Cardiac fibroblast (primary cell): ENCODE data around the gene MICAL3.
"Not testable (repeated sequence)": the region's sequence is repeated elsewhere in the genome, so short reads cannot be mapped to it uniquely, and the experiment has no call there.

Experiments
- DNase-seq, 2 donors: peaks; one replicate each; pipeline versions ENCODE4 v3.0.0 to v3.0.0-alpha.2; 2010; ENCODE audit warnings: low read depth in 2 of 2
- H3K4me3 ChIP-seq, 2 donors: replicated peaks in 1 of 2; 1 replicate in 1 of 2; 2 replicates in 1 of 2; pipeline ENCODE4 v1.5.1; 2011; ENCODE audit warnings: low read depth in 2 of 2, low read length in 2 of 2, mild to moderate bottlenecking in 2 of 2, moderate library complexity in 1 of 2
- CTCF ChIP-seq: IDR thresholded peaks from one replicate; pipeline ENCODE4 v1.5.1; 2011; ENCODE audit warnings: low read depth, mild to moderate bottlenecking, low read length, inconsistent platforms

Gene MICAL3

DNA sequence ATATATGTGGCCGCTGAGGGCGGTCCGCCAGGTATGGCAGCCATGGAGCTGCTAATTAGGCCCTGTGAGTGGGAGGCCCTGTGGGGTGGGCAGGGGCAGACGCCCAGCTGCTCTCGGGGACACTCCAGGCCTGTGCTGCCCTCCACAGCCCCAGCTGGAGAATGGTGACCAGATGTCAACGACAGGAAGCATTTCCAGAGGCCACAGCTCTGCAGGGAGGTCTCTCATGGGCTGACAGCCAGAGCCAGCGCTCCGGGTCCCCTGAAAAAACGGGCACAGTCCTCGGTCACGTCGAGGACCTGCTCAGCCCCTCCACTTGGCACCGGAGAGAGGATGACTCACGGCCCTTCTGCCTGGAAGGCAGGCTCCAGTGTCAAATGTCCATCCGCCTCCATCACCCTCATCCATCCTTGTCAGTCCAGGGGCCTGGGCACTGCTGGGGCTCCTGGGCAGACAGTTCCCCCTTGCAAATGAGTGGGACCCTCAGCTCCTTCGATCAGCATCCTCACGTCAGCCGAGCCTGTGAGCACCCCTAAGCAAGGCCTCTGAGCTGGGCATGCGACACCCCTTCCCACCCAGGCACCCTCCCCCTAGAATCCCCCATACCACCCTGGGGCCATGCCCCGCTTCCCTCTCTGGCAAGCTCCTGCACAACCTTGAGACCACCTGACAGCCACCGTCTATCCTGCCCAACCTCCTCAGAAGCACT is 252.0 kb downstream of the MICAL3 start:
- no peak overlapping the region for H3K4me3 ChIP-seq
- no peak for DNase-seq
- TF ChIP-seq CTCF = no peak

GRCh38 chr22:17770180-17771077 is 253.9 kb downstream of the MICAL3 start:
- DNase-seq = no peak
- no peak overlapping the region for H3K4me3 ChIP-seq
- no peak for TF ChIP-seq CTCF

GRCh38 chr22:17769716-17770082 is 254.7 kb downstream of the MICAL3 start:
- no peak for TF ChIP-seq CTCF
- no peak overlapping the region for H3K4me3 ChIP-seq
- no peak for DNase-seq

DNA sequence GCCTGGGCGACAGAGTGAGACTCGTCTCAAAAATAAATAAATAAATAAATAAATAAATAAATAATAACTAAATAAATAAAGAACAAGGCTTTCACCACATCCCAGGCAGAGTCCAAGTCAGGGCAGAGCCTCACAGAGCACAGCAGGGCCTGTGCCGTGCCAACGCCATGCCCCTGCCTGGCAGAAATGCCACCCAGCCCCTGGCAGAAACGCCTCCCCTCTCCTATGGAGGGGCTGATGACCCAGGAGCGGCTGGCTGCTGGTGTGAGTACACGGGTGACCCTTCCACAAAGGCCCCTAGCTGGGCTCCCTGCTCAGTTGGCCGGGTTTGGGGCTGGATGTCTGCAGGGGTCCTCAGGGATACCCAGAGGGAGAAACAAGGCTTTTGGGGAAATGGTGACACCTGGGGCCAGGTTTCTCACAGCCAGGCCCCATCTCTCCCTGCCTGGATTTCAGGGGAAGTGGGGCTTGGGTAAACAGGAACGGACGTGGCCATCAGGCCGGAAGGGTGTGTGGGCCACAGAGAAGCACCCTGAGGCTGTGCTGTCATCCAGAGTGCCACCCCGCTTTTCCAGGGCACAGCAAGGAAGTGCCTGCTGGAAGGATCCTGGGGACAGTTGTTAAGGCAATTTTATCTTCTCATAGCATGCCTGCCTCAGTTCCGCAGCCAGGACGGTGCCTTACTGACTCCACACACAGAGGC is 255.2 kb downstream of the MICAL3 start:
- no peak for DNase-seq
- no peak for TF ChIP-seq CTCF
- H3K4me3 ChIP-seq = no peak overlapping the region

- H3K4me3 ChIP-seq = no peak overlapping the region
- TF ChIP-seq CTCF = no peak
Observed at GRCh38 chr22:17767233-17768065, 256.9 kb downstream of the MICAL3 start.

GRCh38 chr22:17764852-17765251 is 259.5 kb downstream of the MICAL3 start:
- not testable (repeated sequence) for DNase-seq, H3K4me3 ChIP-seq

More at GRCh38 chr22:17767233-17768065, 256.9 kb downstream of the MICAL3 start:
- DNase-seq = no peak
